NB4 (cell line): ENCODE data around the gene PSG4.
"Not testable (repeated sequence)": the region's sequence is repeated elsewhere in the genome, so short reads cannot be mapped to it uniquely, and the experiment has no call there.

Source experiments
- CTCF ChIP-seq: IDR thresholded peaks from one replicate; pipeline ENCODE4 v1.5.1; 2012; ENCODE audit warnings: low read depth, low read length
- MAX ChIP-seq: IDR thresholded peaks from 2 replicates; pipeline ENCODE4 v1.6.1; 2011; ENCODE audit warnings: low read depth, low read length
- MYC ChIP-seq: IDR thresholded peaks from 2 replicates; pipeline ENCODE4 v1.6.1; 2011; ENCODE audit warnings: low read depth, low read length
- POLR2A ChIP-seq: IDR thresholded peaks from 2 replicates; pipeline ENCODE4 v1.6.1; 2011; ENCODE audit warnings: mild to moderate bottlenecking; ENCODE audit not compliant: insufficient read length; ENCODE audit errors: extremely low read depth

DNA sequence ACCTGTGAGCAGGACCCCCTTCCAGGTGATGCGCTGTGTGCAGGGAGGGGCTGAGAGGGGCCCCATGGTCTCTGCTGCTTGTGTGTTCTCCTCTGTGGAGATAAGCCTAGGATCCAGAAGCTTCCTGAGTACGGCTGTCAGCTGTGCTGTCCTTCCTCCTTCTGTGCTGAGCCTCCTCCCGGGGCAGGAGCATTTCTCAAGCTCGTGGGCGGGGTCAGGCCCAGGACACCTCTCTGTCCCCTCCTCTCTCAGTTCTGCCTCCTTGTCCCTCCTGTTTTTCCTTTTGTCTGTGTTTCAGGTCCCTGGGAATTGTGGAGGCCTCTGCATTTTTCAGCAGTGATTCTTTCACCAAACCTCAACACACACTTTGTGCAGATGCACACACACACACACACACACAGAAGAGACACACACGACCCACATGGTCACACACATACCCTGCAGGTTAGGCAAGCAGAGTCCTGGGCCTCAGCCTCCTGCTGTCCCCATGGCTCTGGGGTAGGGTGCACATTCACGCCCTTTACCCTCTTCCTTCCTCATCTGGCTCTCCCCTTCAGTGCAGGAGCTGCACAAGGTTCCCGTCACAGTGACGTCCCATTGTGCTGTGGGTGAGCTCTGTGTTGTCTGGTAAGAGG lies at the start of gene PSG4:
- not testable (repeated sequence) for TF ChIP-seq CTCF, POLR2A, MAX, MYC
